GM12878 (cell line): ENCODE measurements around the gene RASA1. TPM values are rescaled to one million over a fixed set of nuclear protein-coding genes. Genes with fewer than 3 reads are reported as not detected.

Experiments
- ATAC-seq: fragments of 200-7000 bp; cut with Tn5 transposase; 3 replicates; pipeline ENCODE4 v1.9.1; 2020; ENCODE audit warnings: mild to moderate bottlenecking, moderate library complexity
- BruUV-seq: library from RNA; stranded (reverse); fragments of 400-500 nt; replicated peaks from 2 replicates; lab custom pipeline; 2021; lab: Mats Ljungman, UMichigan
- CTCF ChIA-PET: fragments of 300-600 bp; sonication (Branson Sonifier 250); formaldehyde crosslinking; extraction: SDS; loops from one replicate; lab custom pipeline; 2021; ENCODE audit warnings: inconsistent platforms; lab: Yijun Ruan, JAX
- POLR2A ChIA-PET: fragments of 350-600 bp; formaldehyde crosslinking; extraction: SDS; loops from one replicate; lab custom pipeline; 2021; ENCODE audit warnings: inconsistent platforms; lab: Charles Lee
- RAD21 ChIA-PET: fragments of 300-600 bp; sonication (Branson Sonifier 250); formaldehyde crosslinking; loops from one replicate; lab custom pipeline; 2023; ENCODE audit warnings: antibody characterized with exemption; ENCODE audit not compliant: unreplicated experiment; lab: Charles Lee
- SMC1A ChIA-PET: fragments of 300-600 bp; sonication (Branson Sonifier 250); formaldehyde crosslinking; loops from one replicate; lab custom pipeline; 2023; ENCODE audit not compliant: unreplicated experiment, uncharacterized antibody; lab: Charles Lee
- DNase-seq: peaks from one replicate; pipeline ENCODE4 v3.0.0-alpha.2; 2011; ENCODE audit warnings: low read depth, low spot score
- FAIRE-seq: peaks from 3 replicates; lab custom pipeline; 2011; peaks lifted over from hg19 to GRCh38; lab: Jason Lieb, UNC
- H2AFZ ChIP-seq: 2 replicates; pipeline ENCODE4 v1.6.0; 2011; ENCODE audit warnings: low read depth, low read length, control low read depth; ENCODE audit not compliant: control insufficient read depth
- H3K27ac ChIP-seq: 2 replicates; pipeline ENCODE4 v1.5.1; 2011; ENCODE audit warnings: control low read depth; ENCODE audit not compliant: control insufficient read depth, insufficient read depth
- H3K27me3 ChIP-seq, 2 experiments: replicated peaks in 1 of 2; 2 replicates each; pipeline versions ENCODE4 v1.6.0 to v1.6.1; 2011; ENCODE audit warnings: low read length in 1 of 2; ENCODE audit not compliant: control insufficient read depth in 2 of 2, insufficient read depth in 2 of 2
- H3K36me3 ChIP-seq, 2 experiments: 2 replicates each; pipeline ENCODE4 v1.5.1; 2011; ENCODE audit warnings: low read length in 1 of 2; ENCODE audit not compliant: control insufficient read depth in 2 of 2, insufficient read depth in 2 of 2
- H3K4me1 ChIP-seq: 2 replicates; pipeline ENCODE4 v1.6.1; 2011; ENCODE audit warnings: mild to moderate bottlenecking, low read length, moderate library complexity, mixed read lengths; ENCODE audit not compliant: control insufficient read depth, insufficient read depth
- H3K4me2 ChIP-seq: 2 replicates; pipeline ENCODE4 v1.6.0; 2011; ENCODE audit warnings: control low read depth; ENCODE audit not compliant: control insufficient read depth, insufficient read depth
- H3K4me3 ChIP-seq: fragments of 200-600 bp; sonication (generic); 2 replicates; pipeline ENCODE4 v1.5.1; 2016
- H3K79me2 ChIP-seq: 2 replicates; pipeline ENCODE4 v1.6.0; 2011; ENCODE audit warnings: low read length; ENCODE audit not compliant: control insufficient read depth, insufficient read depth
- H3K9ac ChIP-seq: 2 replicates; pipeline ENCODE4 v1.8.0; 2011; ENCODE audit warnings: low read length, control low read depth, mixed read lengths; ENCODE audit not compliant: control insufficient read depth, insufficient read depth
- H3K9me3 ChIP-seq: replicated peaks from 3 replicates; pipeline ENCODE4 v1.5.1; 2011; ENCODE audit warnings: mild to moderate bottlenecking, low read length; ENCODE audit not compliant: control insufficient read depth, insufficient read depth
- H4K20me1 ChIP-seq: 2 replicates; pipeline ENCODE4 v1.6.0; 2011; ENCODE audit not compliant: control insufficient read depth, insufficient read depth
- ASH2L ChIP-seq: fragments of 300-600, 200-600 bp; sonication (generic); IDR thresholded peaks from 2 replicates; pipeline ENCODE4 v1.6.1; 2017; ENCODE audit warnings: low read depth, mild to moderate bottlenecking, borderline replicate concordance
- BCLAF1 ChIP-seq: fragments of 450-650 bp; IDR thresholded peaks from 2 replicates; pipeline ENCODE4 v1.6.1; 2017; ENCODE audit warnings: antibody characterized with exemption, mild to moderate bottlenecking, moderate library complexity
- BMI1 ChIP-seq: fragments of 450-650 bp; IDR thresholded peaks from 2 replicates; pipeline ENCODE4 v1.6.1; 2016; ENCODE audit warnings: mild to moderate bottlenecking, moderate library complexity, borderline replicate concordance
- CBX3 ChIP-seq: fragments of 200-600 bp; sonication (generic); IDR thresholded peaks from 2 replicates; pipeline ENCODE4 v1.6.1; 2016; ENCODE audit warnings: low read depth, borderline replicate concordance
- CHD1 ChIP-seq: IDR thresholded peaks from 2 replicates; pipeline ENCODE4 v1.6.1; 2012; ENCODE audit warnings: low read depth, low read length, improper control_type of control experiment
- KAT2A ChIP-seq: conservative IDR thresholded peaks from 2 replicates; pipeline ENCODE4 v1.6.1; 2011; ENCODE audit warnings: low read depth, low read length; ENCODE audit not compliant: control insufficient read depth
- SPI1 ChIP-seq: IDR thresholded peaks from 2 replicates; pipeline ENCODE4 v1.6.1; 2011; ENCODE audit warnings: low read depth, mild to moderate bottlenecking, low read length, moderate library complexity, borderline replicate concordance; ENCODE audit not compliant: insufficient read depth
- SREBF2 ChIP-seq: IDR thresholded peaks from 2 replicates; pipeline ENCODE4 v1.6.1; 2012; ENCODE audit warnings: mild to moderate bottlenecking, low read length
- STAT3 ChIP-seq: IDR thresholded peaks from 2 replicates; pipeline ENCODE4 v1.6.1; 2011; ENCODE audit warnings: low read depth, low read length, improper control_type of control experiment
- WRNIP1 ChIP-seq: IDR thresholded peaks from 2 replicates; pipeline ENCODE4 v1.6.1; 2011; ENCODE audit warnings: low read depth, low read length, improper control_type of control experiment, borderline replicate concordance
- ZNF384 ChIP-seq: IDR thresholded peaks from 2 replicates; pipeline ENCODE4 v1.6.1; 2012; ENCODE audit warnings: low read depth, mild to moderate bottlenecking, low read length, improper control_type of control experiment, borderline replicate concordance
- WGBS: methylation state at CpG from one replicate; pipeline ENCODE4 v1.1.6; 2016; ENCODE audit warnings: low lambda C conversion rate; ENCODE audit not compliant: insufficient replicate concordance, insufficient coverage; ENCODE audit errors: missing lambda C conversion rate; 5-methylcytosine and 5-hydroxymethylcytosine counted together
- in situ Hi-C: fragments of 300-500 bp; cut with MboI; formaldehyde crosslinking; loops from 9 replicates; pipeline ENCODE4 v1.14.3; 2018; ENCODE audit warnings: mixed read lengths
- intact Hi-C: fragments of 100-400 bp; cut with micrococcal nuclease; formaldehyde crosslinking; loops from one replicate; pipeline ENCODE4 v1.14.2; 2022; ENCODE audit not compliant: unreplicated experiment
- polyA plus RNA-seq, 11 experiments: library from polyadenylated mRNA; depleted of rRNA in 4 of 11; unstranded in 6 of 11; stranded (reverse) in 5 of 11; fragments of >200 nt; fragmentation: Nextera tagmentation in 4 of 11; fragmentation: Illumina TruSeq in 1 of 11; extraction: Ambion mirVana in 4 of 11; extraction: Trizol in 1 of 11; gene quantifications; 1 replicate in 1 of 11; 2 replicates in 10 of 11; pipeline versions ENCODE4 v1.2.1 to v1.2.3, GENCODE V29; 2011 to 2016; ENCODE audit warnings: inconsistent platforms in 2 of 11, missing spikeins in 2 of 11, low read depth in 1 of 11
- total RNA-seq, 4 experiments: library from RNA; depleted of rRNA in 3 of 4; stranded (reverse); fragments of >200 nt in 3 of 4; fragmentation: Illumina TruSeq in 1 of 4; extraction: Trizol in 1 of 4; gene quantifications; 2 replicates each; pipeline versions ENCODE4 v1.2.1 to v1.2.3, GENCODE V29; 2013 to 2021
- TF ChIP-seq, protein P1 (sequence below): IDR thresholded peaks from 2 replicates; pipeline ENCODE4 v1.6.1; 2011; ENCODE audit warnings: mild to moderate bottlenecking, low read depth, low read length, moderate library complexity; ENCODE audit not compliant: insufficient replicate concordance
- TF ChIP-seq, protein P2 (sequence below): fragments of 450-650 bp; IDR thresholded peaks from 2 replicates; pipeline ENCODE4 v1.6.1; 2017; ENCODE audit warnings: mild to moderate bottlenecking, moderate library complexity

The RASA1 gene
- total and polyA plus RNA-seq, 10 of the 15 experiments (the other 5 are each of a cell fraction or from before 2014, with no cell fraction given) = 7.8 to 72.3 (median 21.8) TPM

GRCh38 chr5:87347272-87347671 is 79.6 kb downstream of the RASA1 start:
- WGBS = 57% methylated on average over 1 of the region's 1 CpG
- FAIRE-seq (no peak), ATAC-seq (peak; percentile 79), DNase-seq (no peak)
- no peaks in the 10 kb centered on the region for H3K79me2 ChIP-seq
- SMC1A ChIA-PET = interaction anchor here (0.7 to 2.4 kb wide), 27 partner anchors 9 to 280 kb away, joined by 3 to 11 read pairs (median 3); no protein-coding TSS in a partner anchor
- peak overlapping the region; percentile 6; the same call in 1 of the 2 replicates for H3K27ac ChIP-seq
- H3K4me3 ChIP-seq = no peak overlapping the region
- no peak overlapping the region for H3K4me2 ChIP-seq
- peaks cover 7% of the 10 kb centered on the region; the same call in 1 of the 2 replicates for H3K4me1 ChIP-seq
- no TSS peak for BruUV-seq
- H3K36me3 ChIP-seq = peaks cover 0 to 23% of the 10 kb centered on the region in 2 experiments; a peak in 2 of 4 replicates
- no peaks in the 10 kb centered on the region for H4K20me1 ChIP-seq
- in situ Hi-C loops = no loop called here
- peaks cover 2% of the 10 kb centered on the region; the same call in 1 of the 3 replicates for H3K9me3 ChIP-seq
- no peaks in the 10 kb centered on the region for H3K27me3 ChIP-seq
- H2AFZ ChIP-seq = no peak overlapping the region
- H3K9ac ChIP-seq = no peak overlapping the region
- POLR2A ChIA-PET = interaction anchor here (0.8 to 0.9 kb wide), 2 partner anchors 152 to 272 kb away, joined by 3 to 5 read pairs; no protein-coding TSS in a partner anchor
- RAD21 ChIA-PET = interaction anchor here (0.6 to 3.9 kb wide), 16 partner anchors 15 to 278 kb away, joined by 3 to 19 read pairs (median 4); partner anchors contain the start of genes CCNH and RASA1
- intact Hi-C loops = loop anchor here (2.0 to 5.0 kb wide), 3 partner anchors 78 to 275 kb away; no protein-coding TSS in a partner anchor
- CTCF ChIA-PET = interaction anchor here (0.7 to 2.5 kb wide), 6 partner anchors 12 to 467 kb away, joined by 3 to 13 read pairs (median 3); no protein-coding TSS in a partner anchor
- TF ChIP-seq BCLAF1 = no peak
- TF ChIP-seq, protein P1, sequence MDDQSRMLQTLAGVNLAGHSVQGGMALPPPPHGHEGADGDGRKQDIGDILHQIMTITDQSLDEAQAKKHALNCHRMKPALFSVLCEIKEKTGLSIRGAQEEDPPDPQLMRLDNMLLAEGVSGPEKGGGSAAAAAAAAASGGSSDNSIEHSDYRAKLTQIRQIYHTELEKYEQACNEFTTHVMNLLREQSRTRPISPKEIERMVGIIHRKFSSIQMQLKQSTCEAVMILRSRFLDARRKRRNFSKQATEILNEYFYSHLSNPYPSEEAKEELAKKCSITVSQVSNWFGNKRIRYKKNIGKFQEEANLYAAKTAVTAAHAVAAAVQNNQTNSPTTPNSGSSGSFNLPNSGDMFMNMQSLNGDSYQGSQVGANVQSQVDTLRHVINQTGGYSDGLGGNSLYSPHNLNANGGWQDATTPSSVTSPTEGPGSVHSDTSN = no peak
- TF ChIP-seq CHD1 = no peak
- no peak for TF ChIP-seq WRNIP1
- no peak for TF ChIP-seq ZNF384
- no peak for TF ChIP-seq SREBF2
- TF ChIP-seq KAT2A = no peak
- TF ChIP-seq BMI1 = 0 out of 2 replicates have a peak, but pooled peaks have one; percentile 14
- no peak for TF ChIP-seq STAT3
- TF ChIP-seq SPI1 = peak; percentile 75
- TF ChIP-seq, protein P2, sequence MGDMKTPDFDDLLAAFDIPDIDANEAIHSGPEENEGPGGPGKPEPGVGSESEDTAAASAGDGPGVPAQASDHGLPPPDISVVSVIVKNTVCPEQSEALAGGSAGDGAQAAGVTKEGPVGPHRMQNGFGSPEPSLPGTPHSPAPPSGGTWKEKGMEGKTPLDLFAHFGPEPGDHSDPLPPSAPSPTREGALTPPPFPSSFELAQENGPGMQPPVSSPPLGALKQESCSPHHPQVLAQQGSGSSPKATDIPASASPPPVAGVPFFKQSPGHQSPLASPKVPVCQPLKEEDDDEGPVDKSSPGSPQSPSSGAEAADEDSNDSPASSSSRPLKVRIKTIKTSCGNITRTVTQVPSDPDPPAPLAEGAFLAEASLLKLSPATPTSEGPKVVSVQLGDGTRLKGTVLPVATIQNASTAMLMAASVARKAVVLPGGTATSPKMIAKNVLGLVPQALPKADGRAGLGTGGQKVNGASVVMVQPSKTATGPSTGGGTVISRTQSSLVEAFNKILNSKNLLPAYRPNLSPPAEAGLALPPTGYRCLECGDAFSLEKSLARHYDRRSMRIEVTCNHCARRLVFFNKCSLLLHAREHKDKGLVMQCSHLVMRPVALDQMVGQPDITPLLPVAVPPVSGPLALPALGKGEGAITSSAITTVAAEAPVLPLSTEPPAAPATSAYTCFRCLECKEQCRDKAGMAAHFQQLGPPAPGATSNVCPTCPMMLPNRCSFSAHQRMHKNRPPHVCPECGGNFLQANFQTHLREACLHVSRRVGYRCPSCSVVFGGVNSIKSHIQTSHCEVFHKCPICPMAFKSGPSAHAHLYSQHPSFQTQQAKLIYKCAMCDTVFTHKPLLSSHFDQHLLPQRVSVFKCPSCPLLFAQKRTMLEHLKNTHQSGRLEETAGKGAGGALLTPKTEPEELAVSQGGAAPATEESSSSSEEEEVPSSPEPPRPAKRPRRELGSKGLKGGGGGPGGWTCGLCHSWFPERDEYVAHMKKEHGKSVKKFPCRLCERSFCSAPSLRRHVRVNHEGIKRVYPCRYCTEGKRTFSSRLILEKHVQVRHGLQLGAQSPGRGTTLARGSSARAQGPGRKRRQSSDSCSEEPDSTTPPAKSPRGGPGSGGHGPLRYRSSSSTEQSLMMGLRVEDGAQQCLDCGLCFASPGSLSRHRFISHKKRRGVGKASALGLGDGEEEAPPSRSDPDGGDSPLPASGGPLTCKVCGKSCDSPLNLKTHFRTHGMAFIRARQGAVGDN = no peak
- TF ChIP-seq CBX3 = no peak
- TF ChIP-seq ASH2L = no peak
